GM12874 (cell line): ENCODE results near the gene ASB7.

Experiments used
- TF ChIP-seq, protein P1 (sequence below): IDR thresholded peaks from 2 replicates; pipeline ENCODE4 v1.5.1; 2011; ENCODE audit warnings: low read depth, mild to moderate bottlenecking, control low read depth, low read length, moderate library complexity; ENCODE audit not compliant: insufficient read depth

Gene ASB7

DNA sequence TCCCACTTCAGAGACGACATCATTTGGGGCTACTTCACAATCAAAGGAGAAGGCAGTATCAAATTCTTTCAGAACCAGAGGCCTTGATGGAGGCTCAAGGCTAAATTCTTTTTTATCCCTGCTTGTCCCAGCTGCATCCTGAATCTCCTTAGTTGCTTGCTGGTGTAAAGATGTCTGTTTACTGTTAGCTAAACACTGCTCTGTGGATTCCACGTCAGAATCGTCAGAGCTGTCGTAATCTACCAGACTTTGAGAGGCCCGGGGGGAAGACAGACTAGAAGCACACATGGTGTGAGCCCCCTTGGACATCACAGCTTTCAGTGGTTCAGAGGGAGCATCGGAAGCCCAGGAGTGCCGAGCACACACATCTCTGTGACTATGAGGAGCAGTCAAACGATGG is 33.0 kb upstream of the ASB7 start:
- TF ChIP-seq, protein P1, sequence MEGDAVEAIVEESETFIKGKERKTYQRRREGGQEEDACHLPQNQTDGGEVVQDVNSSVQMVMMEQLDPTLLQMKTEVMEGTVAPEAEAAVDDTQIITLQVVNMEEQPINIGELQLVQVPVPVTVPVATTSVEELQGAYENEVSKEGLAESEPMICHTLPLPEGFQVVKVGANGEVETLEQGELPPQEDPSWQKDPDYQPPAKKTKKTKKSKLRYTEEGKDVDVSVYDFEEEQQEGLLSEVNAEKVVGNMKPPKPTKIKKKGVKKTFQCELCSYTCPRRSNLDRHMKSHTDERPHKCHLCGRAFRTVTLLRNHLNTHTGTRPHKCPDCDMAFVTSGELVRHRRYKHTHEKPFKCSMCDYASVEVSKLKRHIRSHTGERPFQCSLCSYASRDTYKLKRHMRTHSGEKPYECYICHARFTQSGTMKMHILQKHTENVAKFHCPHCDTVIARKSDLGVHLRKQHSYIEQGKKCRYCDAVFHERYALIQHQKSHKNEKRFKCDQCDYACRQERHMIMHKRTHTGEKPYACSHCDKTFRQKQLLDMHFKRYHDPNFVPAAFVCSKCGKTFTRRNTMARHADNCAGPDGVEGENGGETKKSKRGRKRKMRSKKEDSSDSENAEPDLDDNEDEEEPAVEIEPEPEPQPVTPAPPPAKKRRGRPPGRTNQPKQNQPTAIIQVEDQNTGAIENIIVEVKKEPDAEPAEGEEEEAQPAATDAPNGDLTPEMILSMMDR: no peak

DNA sequence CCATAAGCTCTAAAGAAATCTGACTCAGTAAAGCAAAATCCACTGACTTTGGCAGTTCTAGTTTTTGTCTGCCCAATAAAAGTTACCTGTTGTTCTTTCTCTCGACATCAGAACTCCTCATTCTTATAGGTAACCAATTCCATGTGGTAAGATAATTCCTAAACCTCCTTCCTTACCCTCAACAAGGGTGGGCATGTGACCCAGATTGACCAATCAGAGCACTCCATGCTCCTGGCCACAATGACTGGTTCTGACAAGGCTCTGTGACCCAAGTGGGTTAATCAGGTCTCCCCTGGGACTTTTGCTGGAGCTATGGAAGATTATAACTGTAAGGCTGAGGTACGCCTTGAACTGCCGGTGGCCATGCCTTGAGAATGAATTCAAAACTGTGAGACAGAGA is 32.1 kb upstream of the ASB7 start:
- TF ChIP-seq, protein P1: no peak

- TF ChIP-seq, protein P1: no peak
These were observed 31.6 kb upstream of the ASB7 start for GRCh38 chr15:100570735-100571313.

- TF ChIP-seq, protein P1: no peak
These were observed 30.7 kb upstream of the ASB7 start for GRCh38 chr15:100571592-100572167.

DNA sequence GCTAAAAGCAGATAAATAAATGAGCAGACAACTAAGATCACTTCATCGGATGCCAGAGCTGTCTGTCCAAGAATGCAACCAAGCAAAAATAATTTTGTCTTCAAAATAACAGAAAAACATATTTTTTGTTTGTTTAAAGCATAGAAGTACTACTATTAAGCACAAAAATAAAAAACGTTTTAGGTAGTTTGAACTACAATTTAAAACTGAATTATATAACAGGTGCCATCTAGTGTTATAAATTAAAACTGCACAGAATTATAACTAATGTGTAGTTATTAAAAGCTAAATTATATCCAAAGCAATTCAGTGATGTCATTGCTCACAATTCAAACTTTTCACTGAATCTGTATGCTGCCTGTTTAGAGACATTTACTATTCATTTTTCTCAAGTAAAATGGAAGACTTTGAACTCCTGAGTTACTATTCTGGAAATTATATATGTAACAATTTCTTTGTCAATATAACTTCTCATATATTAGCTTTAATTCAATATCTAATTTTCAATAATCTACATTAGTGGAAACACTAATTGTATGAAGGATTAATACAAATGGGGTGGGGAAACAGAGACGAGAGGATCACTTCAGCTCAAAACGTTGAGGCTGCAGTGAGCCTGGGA is 29.9 kb upstream of the ASB7 start:
- TF ChIP-seq, protein P1: no peak

DNA sequence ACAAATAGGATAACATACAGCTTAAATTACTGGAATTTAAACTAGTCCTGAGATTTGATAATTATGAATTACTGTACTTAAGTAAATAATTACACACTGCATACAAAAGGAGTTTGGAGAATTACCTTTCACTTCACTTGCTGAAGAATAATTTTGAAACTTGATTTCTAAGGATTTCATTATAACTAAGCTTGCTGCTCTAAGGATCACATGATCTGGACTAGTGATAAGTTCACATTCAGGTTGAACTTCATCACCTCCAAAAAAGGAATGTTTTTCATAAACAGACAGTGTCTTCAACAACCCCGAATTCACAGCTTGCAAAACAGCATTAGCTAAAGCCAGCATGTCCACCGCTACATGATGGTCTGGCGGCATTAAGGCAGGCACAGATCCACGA is 28.9 kb upstream of the ASB7 start:
- TF ChIP-seq, protein P1: no peak

DNA sequence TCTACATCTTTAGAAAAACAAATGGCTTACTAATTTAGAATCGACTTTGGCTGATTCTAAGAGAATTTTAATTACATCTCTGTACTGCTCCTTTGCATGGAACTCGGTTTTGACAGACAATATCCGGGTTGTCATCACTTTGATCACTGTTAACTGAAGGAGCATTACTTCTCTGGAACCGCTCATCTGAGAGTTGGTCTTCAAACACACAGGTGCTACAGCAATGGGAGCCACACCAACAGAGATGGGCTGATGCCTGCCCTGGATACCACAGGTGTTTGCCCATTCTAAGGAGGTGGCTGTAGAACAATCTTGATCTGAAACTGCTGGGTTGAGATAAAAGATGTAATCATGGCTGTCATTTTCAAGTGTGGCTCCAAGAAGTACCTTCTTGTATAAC is 22.0 kb upstream of the ASB7 start:
- TF ChIP-seq, protein P1: no peak
